ENCODE results near the gene ZFP64.
"Not testable (repeated sequence)": the region's sequence is repeated elsewhere in the genome, so short reads cannot be mapped to it uniquely, and the experiment has no call there.

ZFP64 gene

GRCh38 chr20:52153896-52154295 is 37.7 kb downstream of the ZFP64 start:
- DNase-seq: no peak

- no peak for DNase-seq
These were observed 38.7 kb downstream of the ZFP64 start for GRCh38 chr20:52152921-52153320.

- DNase-seq: no peak
These were observed 39.2 kb downstream of the ZFP64 start for GRCh38 chr20:52152416-52152815.

GRCh38 chr20:52150440-52151258 is 40.9 kb downstream of the ZFP64 start:
- DNase-seq: peak; percentile 65 to 76

- DNase-seq: no peak
These were observed 46.0 kb downstream of the ZFP64 start for GRCh38 chr20:52145587-52145986.

GRCh38 chr20:52143277-52143676 is 48.3 kb downstream of the ZFP64 start:
- DNase-seq: no peak

- DNase-seq: no peak
These were observed 48.8 kb downstream of the ZFP64 start for GRCh38 chr20:52142757-52143156.

- DNase-seq: no peak
These were observed 51.6 kb downstream of the ZFP64 start for GRCh38 chr20:52139986-52140385.

GRCh38 chr20:52137850-52138249 is 53.7 kb downstream of the ZFP64 start:
- DNase-seq: no peak

GRCh38 chr20:52133714-52134113 is 57.9 kb downstream of the ZFP64 start:
- not testable (repeated sequence) for DNase-seq

GRCh38 chr20:52132337-52132736 is 59.2 kb downstream of the ZFP64 start:
- DNase-seq: no peak

GRCh38 chr20:52131048-52131643 is 60.4 kb downstream of the ZFP64 start:
- no peak for DNase-seq

- no peak for DNase-seq
These were observed 61.2 kb downstream of the ZFP64 start for GRCh38 chr20:52130406-52130805.

GRCh38 chr20:52129611-52130010 is 62.0 kb downstream of the ZFP64 start:
- no peak for DNase-seq

- peak; percentile 43 to 53 for DNase-seq
These were observed 64.3 kb downstream of the ZFP64 start for GRCh38 chr20:52127309-52127708.

- DNase-seq: no peak
These were observed 66.8 kb downstream of the ZFP64 start for GRCh38 chr20:52124821-52125220.

GRCh38 chr20:52118696-52119095 is 72.9 kb downstream of the ZFP64 start:
- DNase-seq: no peak

- DNase-seq: no peak
These were observed 73.5 kb downstream of the ZFP64 start for GRCh38 chr20:52118016-52118623.

- DNase-seq: no peak
These were observed 81.1 kb downstream of the ZFP64 start for GRCh38 chr20:52110456-52110855.

- DNase-seq: no peak
These were observed 85.8 kb downstream of the ZFP64 start for GRCh38 chr20:52105442-52106422.

- no peak for DNase-seq
These were observed 86.8 kb downstream of the ZFP64 start for GRCh38 chr20:52104546-52105441.

All from Kasumi-1 (cell line).